RWPE1 (cell line): Measurements from ENCODE around the gene GMEB2.

Experiments
- CTCF ChIA-PET: fragments of 350-600 bp; sonication (Branson Sonifier 250); formaldehyde crosslinking; extraction: SDS; loops from one replicate; lab custom pipeline; 2021; lab: Yijun Ruan, JAX
- POLR2A ChIA-PET: fragments of 400-600 bp; formaldehyde crosslinking; extraction: SDS; loops from one replicate; lab custom pipeline; 2020; ENCODE audit warnings: antibody characterized with exemption; ENCODE audit not compliant: low non-redundant PET; lab: Yijun Ruan, JAX
- DNase-seq: peaks from one replicate; pipeline ENCODE4 v3.0.0; 2012; ENCODE audit warnings: low spot score
- H3K27ac ChIP-seq: fragments of 450-650 bp; 2 replicates; pipeline ENCODE4 v1.5.1; 2017
- TF ChIP-seq, protein P1 (sequence below): fragments of 450-650 bp; conservative IDR thresholded peaks from 2 replicates; pipeline ENCODE4 v1.5.1; 2017; ENCODE audit warnings: low read depth, mild to moderate bottlenecking

GMEB2 gene

GRCh38 chr20:63667858-63668257 is 41.0 kb upstream of the GMEB2 start:
- ChIA-PET CTCF (interaction anchor here (0.6 kb wide), 2 partner anchors 164 to 251 kb away, joined by 3 to 4 read pairs; no protein-coding TSS in a partner anchor), POLR2A (interaction anchor here (0.8 kb wide), 1 partner anchor 12 kb away, joined by 3 read pairs; no protein-coding TSS in a partner anchor)
- DNase-seq: no peak
- no peak overlapping the region for H3K27ac ChIP-seq
- TF ChIP-seq, protein P1, sequence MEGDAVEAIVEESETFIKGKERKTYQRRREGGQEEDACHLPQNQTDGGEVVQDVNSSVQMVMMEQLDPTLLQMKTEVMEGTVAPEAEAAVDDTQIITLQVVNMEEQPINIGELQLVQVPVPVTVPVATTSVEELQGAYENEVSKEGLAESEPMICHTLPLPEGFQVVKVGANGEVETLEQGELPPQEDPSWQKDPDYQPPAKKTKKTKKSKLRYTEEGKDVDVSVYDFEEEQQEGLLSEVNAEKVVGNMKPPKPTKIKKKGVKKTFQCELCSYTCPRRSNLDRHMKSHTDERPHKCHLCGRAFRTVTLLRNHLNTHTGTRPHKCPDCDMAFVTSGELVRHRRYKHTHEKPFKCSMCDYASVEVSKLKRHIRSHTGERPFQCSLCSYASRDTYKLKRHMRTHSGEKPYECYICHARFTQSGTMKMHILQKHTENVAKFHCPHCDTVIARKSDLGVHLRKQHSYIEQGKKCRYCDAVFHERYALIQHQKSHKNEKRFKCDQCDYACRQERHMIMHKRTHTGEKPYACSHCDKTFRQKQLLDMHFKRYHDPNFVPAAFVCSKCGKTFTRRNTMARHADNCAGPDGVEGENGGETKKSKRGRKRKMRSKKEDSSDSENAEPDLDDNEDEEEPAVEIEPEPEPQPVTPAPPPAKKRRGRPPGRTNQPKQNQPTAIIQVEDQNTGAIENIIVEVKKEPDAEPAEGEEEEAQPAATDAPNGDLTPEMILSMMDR: no peak

GRCh38 chr20:63665708-63666107 is 38.8 kb upstream of the GMEB2 start:
- ChIA-PET CTCF (interaction anchor here (0.6 kb wide), 1 partner anchor 56 kb away, joined by 4 read pairs; no protein-coding TSS in a partner anchor), POLR2A (no interaction called here)
- TF ChIP-seq, protein P1: no peak
- DNase-seq: no peak
- peak overlapping the region; percentile 18 for H3K27ac ChIP-seq

DNA sequence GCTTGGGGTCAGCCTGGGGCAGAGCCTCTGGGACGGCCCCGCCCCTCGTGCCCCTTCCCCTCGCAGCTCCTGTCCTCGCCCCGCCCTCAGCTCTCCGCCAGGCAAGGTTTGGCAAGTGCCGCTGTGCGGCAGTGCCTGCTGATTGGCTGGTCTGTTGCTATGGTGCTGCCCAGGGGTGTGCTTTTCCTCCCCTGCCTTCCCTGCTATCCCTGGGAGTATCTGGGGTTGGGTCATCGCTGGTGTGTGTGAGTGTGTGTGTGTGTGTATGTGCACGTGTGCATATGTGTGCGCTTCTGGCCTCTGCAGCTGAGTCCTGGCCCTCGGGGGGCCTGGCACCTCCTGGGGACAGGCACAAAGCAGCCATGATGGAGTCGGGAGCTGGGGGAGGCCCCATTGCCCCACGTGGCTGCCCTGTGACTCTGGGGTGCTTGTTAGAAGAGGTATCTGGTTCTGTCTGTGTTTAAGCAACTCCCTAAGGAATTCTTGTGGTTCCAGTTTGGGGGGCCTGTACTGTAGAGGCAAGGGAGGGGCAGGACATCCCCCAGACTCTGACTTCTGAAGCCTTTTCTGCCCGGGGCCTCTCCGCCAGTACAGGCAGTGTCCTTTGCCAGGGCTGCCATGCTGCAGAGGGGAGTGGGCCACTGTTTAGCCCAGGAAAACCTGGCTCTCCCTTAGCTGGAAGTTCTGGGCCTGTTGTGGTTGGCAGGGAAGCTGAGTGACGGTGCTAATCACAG is 38.1 kb upstream of the GMEB2 start:
- ChIA-PET POLR2A (interaction anchor here (0.6 to 1.6 kb wide), 2 partner anchors 10 to 17 kb away, joined by 3 to 5 read pairs; no protein-coding TSS in a partner anchor), CTCF (interaction anchor here (0.6 kb wide), 1 partner anchor 56 kb away, joined by 4 read pairs; no protein-coding TSS in a partner anchor)
- TF ChIP-seq, protein P1: no peak
- DNase-seq: no peak
- H3K27ac ChIP-seq: peak overlapping the region; percentile 18

GRCh38 chr20:63664143-63664851 is 37.4 kb upstream of the GMEB2 start:
- TF ChIP-seq, protein P1: no peak
- POLR2A ChIA-PET: interaction anchor here (1.6 kb wide), 1 partner anchor 18 kb away, joined by 3 read pairs; no protein-coding TSS in a partner anchor
- CTCF ChIA-PET: no interaction called here

DNA sequence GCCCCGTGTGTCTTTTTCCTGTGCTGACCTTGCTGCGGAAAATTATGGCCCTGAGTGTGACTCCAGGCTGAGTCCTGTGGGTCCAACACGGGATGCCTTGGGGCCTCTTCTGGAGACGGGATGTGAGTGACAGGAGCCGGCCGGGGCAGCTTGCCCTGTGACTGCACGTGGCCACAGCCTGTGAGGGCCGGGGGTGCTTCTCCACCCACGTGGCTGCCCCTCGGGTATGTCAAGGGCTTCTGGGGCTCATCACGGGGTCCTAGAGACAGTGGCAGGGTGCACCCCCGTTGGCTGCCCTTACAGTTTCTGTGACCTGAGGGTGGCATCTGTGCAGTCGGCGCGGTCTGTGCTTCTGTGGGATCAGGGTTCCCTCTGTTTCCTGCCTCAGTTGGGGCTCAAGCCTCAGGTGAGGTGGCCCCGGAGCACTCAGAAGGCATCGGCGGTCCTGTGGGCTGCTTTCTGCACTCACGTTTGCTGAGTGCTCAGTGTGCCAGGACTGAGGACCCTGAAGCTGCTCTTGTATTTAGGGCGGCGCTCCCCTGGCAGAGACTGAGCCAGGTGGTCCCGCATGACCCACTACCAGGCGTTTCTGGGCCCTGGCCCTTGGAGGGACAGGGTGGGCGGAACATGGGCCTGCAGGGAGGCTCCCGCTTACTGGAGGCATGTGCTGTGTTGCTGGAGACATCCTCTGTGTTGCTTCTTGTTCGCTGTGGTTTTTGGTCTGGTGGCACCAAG is 36.6 kb upstream of the GMEB2 start:
- peak overlapping the region; percentile 18 for H3K27ac ChIP-seq
- TF ChIP-seq, protein P1: no peak
- ChIA-PET CTCF (no interaction called here), POLR2A (no interaction called here)
- DNase-seq: no peak

More at GRCh38 chr20:63664143-63664851, 37.4 kb upstream of the GMEB2 start:
- H3K27ac ChIP-seq: peak overlapping the region; percentile 18
- DNase-seq: no peak

DNA sequence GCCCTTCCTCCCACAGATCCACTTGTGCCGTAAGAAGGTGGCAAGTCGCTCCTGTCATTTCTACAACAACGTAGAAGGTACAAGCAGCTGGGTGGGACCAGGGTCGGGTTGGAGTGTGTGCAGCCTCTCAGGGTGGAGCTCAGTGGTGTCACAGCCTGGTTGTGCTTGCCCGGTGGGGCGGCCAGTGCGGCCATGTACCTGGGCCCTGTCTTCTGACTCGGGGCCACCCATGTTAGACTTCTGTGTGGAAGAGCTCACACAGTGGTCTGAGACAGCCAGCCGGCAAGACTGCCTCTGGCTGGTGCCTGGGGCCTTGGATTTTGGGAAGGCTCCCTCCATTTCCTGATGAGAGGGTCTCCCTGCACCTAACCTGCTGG is 35.9 kb upstream of the GMEB2 start:
- TF ChIP-seq, protein P1: no peak
- no peak for DNase-seq
- POLR2A ChIA-PET: no interaction called here
- peak overlapping the region; percentile 18; the same call in 1 of the 2 replicates for H3K27ac ChIP-seq
- CTCF ChIA-PET: interaction anchor here (0.6 kb wide), 1 partner anchor 375 kb away, joined by 6 read pairs; no protein-coding TSS in a partner anchor
